K562 (cell line): ENCODE measurements around the gene IPPK. TPM values are rescaled to one million over a fixed set of nuclear protein-coding genes. Genes with fewer than 3 reads are reported as not detected.

Experiments
- ATAC-seq: fragments of 200-7000 bp; cut with Tn5 transposase; 3 replicates; pipeline ENCODE4 v1.9.1; 2020; ENCODE audit warnings: moderate library complexity
- BruUV-seq: library from RNA; stranded (reverse); fragments of 400-500 nt; replicated peaks from 2 replicates; lab custom pipeline; 2021; lab: Mats Ljungman, UMichigan
- CTCF ChIA-PET: fragments of 300-600 bp; formaldehyde crosslinking; extraction: SDS; loops from one replicate; lab custom pipeline; 2021; ENCODE audit warnings: low intra/inter-chr PET ratio; lab: Yijun Ruan, JAX
- POLR2A ChIA-PET: fragments of 300-600, 350-650 bp; sonication (Branson Sonifier 250); formaldehyde crosslinking; extraction: SDS; loops from one replicate; lab custom pipeline; 2021; ENCODE audit warnings: antibody characterized with exemption, inconsistent platforms; lab: Yijun Ruan, JAX
- DNase-seq, 4 experiments: peaks; one replicate each; pipeline versions ENCODE4 v3.0.0 to v3.0.0-alpha.2; 2011 to 2018; ENCODE audit warnings: low spot score in 3 of 4, mixed read lengths in 3 of 4; ENCODE audit errors: extremely low read depth in 1 of 4
- FAIRE-seq: peaks from 2 replicates; lab custom pipeline; 2011; peaks lifted over from hg19 to GRCh38; lab: Jason Lieb, UNC
- H2AFZ ChIP-seq: 2 replicates; pipeline ENCODE4 v1.6.0; 2011; ENCODE audit warnings: low read depth, low read length, control low read depth, inconsistent platforms
- H3K27ac ChIP-seq: fragments of 200-600 bp; 3 replicates; pipeline ENCODE4 v1.8.0; 2011; ENCODE audit warnings: low read depth, mild to moderate bottlenecking, control low read depth, inconsistent platforms, low read length, moderate library complexity, mixed read lengths; ENCODE audit errors: extremely low read depth
- H3K27me3 ChIP-seq, 2 experiments: fragments of 300-600 bp in 1 of 2; 2 replicates in 1 of 2; 3 replicates in 1 of 2; pipeline versions ENCODE4 v1.6.0 to v1.8.0; 2011; ENCODE audit warnings: inconsistent platforms in 2 of 2, low read length in 2 of 2, mild to moderate bottlenecking in 1 of 2, mixed read lengths in 1 of 2, moderate library complexity in 1 of 2; ENCODE audit not compliant: control insufficient read depth in 2 of 2, insufficient read depth in 2 of 2
- H3K36me3 ChIP-seq: fragments of 300-600 bp; 3 replicates; pipeline ENCODE4 v1.8.0; 2011; ENCODE audit warnings: mild to moderate bottlenecking, low read length, inconsistent platforms; ENCODE audit not compliant: control insufficient read depth, insufficient read depth
- H3K4me1 ChIP-seq, 2 experiments: fragments of 200-600 bp in 1 of 2; replicated peaks in 1 of 2; 2 replicates in 1 of 2; 3 replicates in 1 of 2; pipeline versions ENCODE4 v1.5.1 to v1.8.0; 2011; ENCODE audit warnings: inconsistent platforms in 2 of 2, low read length in 2 of 2, mild to moderate bottlenecking in 1 of 2, mixed read lengths in 1 of 2, moderate library complexity in 1 of 2; ENCODE audit not compliant: control insufficient read depth in 2 of 2, insufficient read depth in 2 of 2
- H3K4me2 ChIP-seq: 2 replicates; pipeline ENCODE4 v1.6.1; 2011; ENCODE audit warnings: low read length, control low read depth, inconsistent platforms, mixed read lengths; ENCODE audit not compliant: insufficient read depth
- H3K4me3 ChIP-seq: fragments of 200-600 bp; sonication (generic), shearing (Covaris generic); 2 replicates; pipeline ENCODE4 v1.5.1; 2016; ENCODE audit warnings: control low read depth, inconsistent platforms
- H3K79me2 ChIP-seq: fragments of 200-600 bp; 3 replicates; pipeline ENCODE4 v1.8.0; 2011; ENCODE audit warnings: low read length, inconsistent platforms; ENCODE audit not compliant: control insufficient read depth, insufficient read depth
- H3K9ac ChIP-seq, 2 experiments: 2 replicates each; pipeline versions ENCODE4 v1.6.0 to v1.6.1; 2011; ENCODE audit warnings: low read depth in 2 of 2, low read length in 2 of 2, control low read depth in 1 of 2, inconsistent platforms in 1 of 2, mild to moderate bottlenecking in 1 of 2, mixed read lengths in 1 of 2; ENCODE audit not compliant: insufficient read depth in 1 of 2
- H3K9me1 ChIP-seq: one replicate; pipeline ENCODE4 v1.6.0; 2011; ENCODE audit warnings: inconsistent platforms, mild to moderate bottlenecking, low read length, moderate library complexity; ENCODE audit not compliant: control insufficient read depth, insufficient read depth
- H3K9me3 ChIP-seq: replicated peaks from 2 replicates; pipeline ENCODE4 v1.5.1; 2011; ENCODE audit warnings: low read depth, low read length, inconsistent platforms; ENCODE audit not compliant: control insufficient read depth, insufficient read depth
- H4K20me1 ChIP-seq: replicated peaks from 2 replicates; pipeline ENCODE4 v1.6.1; 2011; ENCODE audit warnings: low read length, inconsistent platforms, mixed read lengths; ENCODE audit not compliant: control insufficient read depth, insufficient read depth
- EZH2 ChIP-seq: IDR thresholded peaks from 2 replicates; pipeline ENCODE4 v1.6.1; 2012; ENCODE audit warnings: low read depth, mild to moderate bottlenecking, inconsistent platforms, low read length, borderline replicate concordance
- HDAC6 ChIP-seq: IDR thresholded peaks from 2 replicates; pipeline ENCODE4 v1.6.1; 2012; ENCODE audit warnings: low read depth, mild to moderate bottlenecking, control low read depth, inconsistent platforms, low read length, moderate library complexity
- MAZ ChIP-seq, 2 experiments: fragments of 450-650 bp in 1 of 2; sonication (generic) in 1 of 2; formaldehyde crosslinking; IDR thresholded peaks in 1 of 2; conservative IDR thresholded peaks in 1 of 2; 2 replicates each; pipeline versions ENCODE4 v1.4.0 to v1.5.0; 2020; ENCODE audit warnings: mild to moderate bottlenecking in 1 of 2, missing genetic modification reagents in 1 of 2
- NFIC ChIP-seq: fragments of 450-650 bp; IDR thresholded peaks from 2 replicates; pipeline ENCODE4 v1.6.1; 2017; ENCODE audit warnings: mild to moderate bottlenecking, inconsistent platforms
- NFIX ChIP-seq: fragments of 250-450 bp; sonication (Bioruptor Pico); IDR thresholded peaks from 2 replicates; pipeline ENCODE4 v1.4.0; 2020; ENCODE audit warnings: low read depth, mild to moderate bottlenecking, moderate library complexity
- PHTF2 ChIP-seq: fragments of 250-450 bp; sonication (Bioruptor Pico); IDR thresholded peaks from 2 replicates; pipeline ENCODE4 v1.5.0; 2021; ENCODE audit warnings: mild to moderate bottlenecking
- SMARCC2 ChIP-seq: fragments of 450-650 bp; IDR thresholded peaks from 2 replicates; pipeline ENCODE4 v1.6.1; 2017; ENCODE audit warnings: antibody characterized with exemption, moderate library complexity, mild to moderate bottlenecking, low read depth
- WGBS: fragments of 100-300 bp; shearing (Covaris generic); methylation state at CpG from one replicate; pipeline ENCODE4 v1.1.6; 2016; ENCODE audit warnings: low coverage, mixed read lengths; ENCODE audit not compliant: insufficient coverage; ENCODE audit errors: missing lambda C conversion rate; 5-methylcytosine and 5-hydroxymethylcytosine counted together
- in situ Hi-C: fragments of 300-500 bp; cut with MboI; formaldehyde crosslinking; loops from 4 replicates; pipeline ENCODE4 v1.15.0; 2018; ENCODE audit warnings: inconsistent platforms, mixed read lengths
- intact Hi-C: fragments of 100-400 bp; cut with micrococcal nuclease; formaldehyde crosslinking; loops from 2 replicates; pipeline ENCODE4 v1.14.2; 2022
- polyA plus RNA-seq, 8 experiments: library from polyadenylated mRNA; depleted of rRNA in 4 of 8; stranded (reverse) in 5 of 8; unstranded in 3 of 8; fragments of >200 nt; fragmentation: Nextera tagmentation in 2 of 8; fragmentation: Illumina TruSeq in 1 of 8; extraction: Ambion mirVana in 2 of 8; extraction: Trizol in 1 of 8; gene quantifications; 2 replicates each; pipeline versions ENCODE4 v1.2.1 to v1.2.3, GENCODE V29; 2011 to 2014; ENCODE audit warnings: inconsistent platforms in 1 of 8, missing spikeins in 1 of 8
- total RNA-seq, 7 experiments: library from RNA; depleted of rRNA in 6 of 7; stranded (reverse); fragments of >200 nt in 6 of 7; fragmentation: Illumina TruSeq in 2 of 7; extraction: Trizol in 2 of 7; gene quantifications; 2 replicates each; pipeline versions ENCODE4 v1.2.1 to v1.2.3, GENCODE V29; 2011 to 2021; ENCODE audit warnings: low replicate concordance in 1 of 7
- TF ChIP-seq, protein P1 (sequence below): fragments of 200-800 bp; sonication (Bioruptor generic); IDR thresholded peaks from 2 replicates; pipeline ENCODE4 v1.6.1; 2017; ENCODE audit warnings: missing genetic modification characterization, missing compliant biosample characterization

Gene IPPK
- total and polyA plus RNA-seq, 9 of the 15 experiments (the other 6 are each of a cell fraction or from before 2014, with no cell fraction given), result 3.1 to 22.2 (median 11.2) TPM

DNA sequence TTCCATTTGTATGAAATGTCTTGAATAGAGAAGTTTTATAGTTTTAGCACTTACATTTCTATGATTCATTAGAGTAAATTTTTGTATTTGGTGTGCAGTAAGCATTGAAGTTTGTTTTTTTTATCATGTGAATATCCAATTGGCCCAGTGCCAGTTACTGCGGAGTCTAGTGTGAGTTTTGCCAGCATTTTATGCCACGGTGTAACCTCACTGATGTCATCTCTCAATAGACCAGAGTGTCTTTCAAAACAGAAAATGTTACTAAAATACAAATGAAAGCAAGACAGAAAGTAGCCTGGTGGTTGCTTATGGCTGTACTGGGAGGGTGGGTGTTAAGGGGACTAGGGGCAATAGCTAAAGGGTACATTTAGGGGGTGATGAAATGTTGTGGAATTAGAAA, 62.8 kb downstream of the IPPK start:
- intact Hi-C loops (no loop called here), in situ Hi-C loops (no loop called here)
- Histone ChIP-seq H3K4me3 (no peak overlapping the region), H2AFZ (no peak overlapping the region), H3K4me2 (no peak overlapping the region), H3K79me2 (no peaks in the 10 kb centered on the region), H3K27ac (no peak overlapping the region), H3K27me3 (no peaks in the 10 kb centered on the region), H3K9me1 (no peaks in the 10 kb centered on the region), H3K9ac (no peak overlapping the region), H3K9me3 (no peaks in the 10 kb centered on the region; the same call in 1 of the 2 replicates), H4K20me1 (no peaks in the 10 kb centered on the region), H3K4me1 (peaks cover 0 to 14% of the 10 kb centered on the region in 2 experiments; a peak in 1 of 5 replicates), H3K36me3 (peaks cover 9% of the 10 kb centered on the region; the same call in 2 of the 3 replicates)
- 41% methylated on average over 2 of the region's 2 CpGs for WGBS
- DNase-seq, result no peak
- ChIA-PET POLR2A (no interaction called here), CTCF (no interaction called here)
- FAIRE-seq, result no peak
- no TSS peak for BruUV-seq
- ATAC-seq, result no peak
- TF ChIP-seq SMARCC2 (no peak), NFIC (peak; percentile 93), HDAC6 (no peak), NFIX (CRISPR knock-in tag) (peak; percentile 75), EZH2 (no peak)

DNA sequence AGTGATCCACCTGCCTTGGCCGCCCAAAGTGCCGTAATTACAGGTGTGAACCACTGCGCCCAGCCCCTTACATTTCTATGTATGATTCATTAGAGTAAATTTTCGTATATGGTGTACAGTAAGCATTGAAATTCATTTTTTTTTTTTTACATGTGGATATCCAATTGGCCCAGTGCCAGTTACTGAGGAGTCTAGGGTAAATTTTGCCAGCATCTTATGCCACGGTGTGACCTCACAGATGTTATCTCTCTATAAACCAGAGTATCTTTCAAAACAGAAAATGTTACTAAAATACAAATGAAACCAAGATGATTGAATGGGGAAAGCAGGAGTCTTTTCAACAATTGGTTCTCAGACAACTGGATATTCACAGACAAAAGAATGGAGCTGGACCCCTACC, 64.7 kb downstream of the IPPK start:
- Histone ChIP-seq H3K4me3 (no peak overlapping the region), H3K36me3 (no peaks in the 10 kb centered on the region), H3K27me3 (no peaks in the 10 kb centered on the region), H4K20me1 (no peaks in the 10 kb centered on the region), H3K4me2 (no peak overlapping the region), H3K27ac (no peak overlapping the region), H3K4me1 (peaks cover 0 to 5% of the 10 kb centered on the region in 2 experiments; a peak in 1 of 5 replicates), H2AFZ (no peak overlapping the region), H3K79me2 (no peaks in the 10 kb centered on the region), H3K9me1 (no peaks in the 10 kb centered on the region), H3K9ac (no peak overlapping the region), H3K9me3 (no peaks in the 10 kb centered on the region; the same call in 1 of the 2 replicates)
- FAIRE-seq (no peak), DNase-seq (no peak), ATAC-seq (no peak)
- CTCF ChIA-PET, result no interaction called here
- in situ Hi-C loops (no loop called here), intact Hi-C loops (no loop called here)
- POLR2A ChIA-PET, result interaction anchor here (0.6 kb wide), 1 partner anchor 8 kb away, joined by 3 read pairs; no protein-coding TSS in a partner anchor
- TF ChIP-seq NFIC, result peak; percentile 89
- TF ChIP-seq, protein P1, sequence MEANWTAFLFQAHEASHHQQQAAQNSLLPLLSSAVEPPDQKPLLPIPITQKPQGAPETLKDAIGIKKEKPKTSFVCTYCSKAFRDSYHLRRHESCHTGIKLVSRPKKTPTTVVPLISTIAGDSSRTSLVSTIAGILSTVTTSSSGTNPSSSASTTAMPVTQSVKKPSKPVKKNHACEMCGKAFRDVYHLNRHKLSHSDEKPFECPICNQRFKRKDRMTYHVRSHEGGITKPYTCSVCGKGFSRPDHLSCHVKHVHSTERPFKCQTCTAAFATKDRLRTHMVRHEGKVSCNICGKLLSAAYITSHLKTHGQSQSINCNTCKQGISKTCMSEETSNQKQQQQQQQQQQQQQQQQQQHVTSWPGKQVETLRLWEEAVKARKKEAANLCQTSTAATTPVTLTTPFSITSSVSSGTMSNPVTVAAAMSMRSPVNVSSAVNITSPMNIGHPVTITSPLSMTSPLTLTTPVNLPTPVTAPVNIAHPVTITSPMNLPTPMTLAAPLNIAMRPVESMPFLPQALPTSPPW, result no peak
- TF ChIP-seq PHTF2 (CRISPR knock-in tag), result no peak
- TF ChIP-seq MAZ (CRISPR knock-in tag; conservative IDR thresholded peaks at IDR 0.05 in 1 of 2, IDR thresholded peaks at IDR 0.05 in 1 of 2), result no peak
- TF ChIP-seq NFIX (CRISPR knock-in tag), result peak; percentile 54; the same call in 1 of the 2 replicates
- BruUV-seq, result no TSS peak
- WGBS, result 85% methylated on average over 5 of the region's 5 CpGs
